K562 (cell line): Measurements from ENCODE around the gene JSRP1. TPM values are rescaled to one million over a fixed set of nuclear protein-coding genes. Genes with fewer than 3 reads are reported as not detected.
A peak's percentile ranks its signal among the peaks of the same experiment; 100 is the strongest.

Source experiments
- ATAC-seq: fragments of 200-7000 bp; cut with Tn5 transposase; 3 replicates; pipeline ENCODE4 v1.9.1; 2020; ENCODE audit warnings: moderate library complexity
- BruUV-seq: library from RNA; stranded (reverse); fragments of 400-500 nt; replicated peaks from 2 replicates; lab custom pipeline; 2021; lab: Mats Ljungman, UMichigan
- CTCF ChIA-PET: fragments of 300-600 bp; formaldehyde crosslinking; extraction: SDS; loops from one replicate; lab custom pipeline; 2021; ENCODE audit warnings: low intra/inter-chr PET ratio; lab: Yijun Ruan, JAX
- POLR2A ChIA-PET: fragments of 300-600, 350-650 bp; sonication (Branson Sonifier 250); formaldehyde crosslinking; extraction: SDS; loops from one replicate; lab custom pipeline; 2021; ENCODE audit warnings: antibody characterized with exemption, inconsistent platforms; lab: Yijun Ruan, JAX
- DNase-seq, 4 experiments: peaks; one replicate each; pipeline versions ENCODE4 v3.0.0 to v3.0.0-alpha.2; 2011 to 2018; ENCODE audit warnings: low spot score in 3 of 4, mixed read lengths in 3 of 4; ENCODE audit errors: extremely low read depth in 1 of 4
- FAIRE-seq: peaks from 2 replicates; lab custom pipeline; 2011; peaks lifted over from hg19 to GRCh38; lab: Jason Lieb, UNC
- H2AFZ ChIP-seq: 2 replicates; pipeline ENCODE4 v1.6.0; 2011; ENCODE audit warnings: low read depth, low read length, control low read depth, inconsistent platforms
- H3K27ac ChIP-seq: fragments of 200-600 bp; 3 replicates; pipeline ENCODE4 v1.8.0; 2011; ENCODE audit warnings: low read depth, mild to moderate bottlenecking, control low read depth, inconsistent platforms, low read length, moderate library complexity, mixed read lengths; ENCODE audit errors: extremely low read depth
- H3K27me3 ChIP-seq, 2 experiments: fragments of 300-600 bp in 1 of 2; 2 replicates in 1 of 2; 3 replicates in 1 of 2; pipeline versions ENCODE4 v1.6.0 to v1.8.0; 2011; ENCODE audit warnings: inconsistent platforms in 2 of 2, low read length in 2 of 2, mild to moderate bottlenecking in 1 of 2, mixed read lengths in 1 of 2, moderate library complexity in 1 of 2; ENCODE audit not compliant: control insufficient read depth in 2 of 2, insufficient read depth in 2 of 2
- H3K36me3 ChIP-seq: fragments of 300-600 bp; 3 replicates; pipeline ENCODE4 v1.8.0; 2011; ENCODE audit warnings: mild to moderate bottlenecking, low read length, inconsistent platforms; ENCODE audit not compliant: control insufficient read depth, insufficient read depth
- H3K4me1 ChIP-seq, 2 experiments: fragments of 200-600 bp in 1 of 2; replicated peaks in 1 of 2; 2 replicates in 1 of 2; 3 replicates in 1 of 2; pipeline versions ENCODE4 v1.5.1 to v1.8.0; 2011; ENCODE audit warnings: inconsistent platforms in 2 of 2, low read length in 2 of 2, mild to moderate bottlenecking in 1 of 2, mixed read lengths in 1 of 2, moderate library complexity in 1 of 2; ENCODE audit not compliant: control insufficient read depth in 2 of 2, insufficient read depth in 2 of 2
- H3K4me2 ChIP-seq: 2 replicates; pipeline ENCODE4 v1.6.1; 2011; ENCODE audit warnings: low read length, control low read depth, inconsistent platforms, mixed read lengths; ENCODE audit not compliant: insufficient read depth
- H3K4me3 ChIP-seq: fragments of 200-600 bp; sonication (generic), shearing (Covaris generic); 2 replicates; pipeline ENCODE4 v1.5.1; 2016; ENCODE audit warnings: control low read depth, inconsistent platforms
- H3K79me2 ChIP-seq: fragments of 200-600 bp; 3 replicates; pipeline ENCODE4 v1.8.0; 2011; ENCODE audit warnings: low read length, inconsistent platforms; ENCODE audit not compliant: control insufficient read depth, insufficient read depth
- H3K9ac ChIP-seq, 2 experiments: 2 replicates each; pipeline versions ENCODE4 v1.6.0 to v1.6.1; 2011; ENCODE audit warnings: low read depth in 2 of 2, low read length in 2 of 2, control low read depth in 1 of 2, inconsistent platforms in 1 of 2, mild to moderate bottlenecking in 1 of 2, mixed read lengths in 1 of 2; ENCODE audit not compliant: insufficient read depth in 1 of 2
- H3K9me1 ChIP-seq: one replicate; pipeline ENCODE4 v1.6.0; 2011; ENCODE audit warnings: inconsistent platforms, mild to moderate bottlenecking, low read length, moderate library complexity; ENCODE audit not compliant: control insufficient read depth, insufficient read depth
- H3K9me3 ChIP-seq: replicated peaks from 2 replicates; pipeline ENCODE4 v1.5.1; 2011; ENCODE audit warnings: low read depth, low read length, inconsistent platforms; ENCODE audit not compliant: control insufficient read depth, insufficient read depth
- H4K20me1 ChIP-seq: replicated peaks from 2 replicates; pipeline ENCODE4 v1.6.1; 2011; ENCODE audit warnings: low read length, inconsistent platforms, mixed read lengths; ENCODE audit not compliant: control insufficient read depth, insufficient read depth
- CHD1 ChIP-seq: fragments of 200-600 bp; sonication (generic); IDR thresholded peaks from one replicate; pipeline ENCODE4 v1.6.1; 2012; ENCODE audit warnings: mild to moderate bottlenecking, moderate library complexity, low read length, inconsistent platforms
- NCOA6 ChIP-seq: fragments of 450-650 bp; IDR thresholded peaks from 2 replicates; pipeline ENCODE4 v1.6.1; 2017; ENCODE audit warnings: mild to moderate bottlenecking
- POLR2AphosphoS5 ChIP-seq: IDR thresholded peaks from 2 replicates; pipeline ENCODE4 v1.6.1; 2011; ENCODE audit warnings: mild to moderate bottlenecking, low read depth, low read length, moderate library complexity; ENCODE audit not compliant: control insufficient read depth, insufficient read depth
- POLR2G ChIP-seq: fragments of 200-400 bp; formaldehyde crosslinking; IDR thresholded peaks from 2 replicates; pipeline ENCODE4 v1.6.1; 2017; ENCODE audit warnings: low read depth, mild to moderate bottlenecking, antibody characterized with exemption, low read length, moderate library complexity
- RBFOX2 ChIP-seq: fragments of 200-400 bp; formaldehyde crosslinking; IDR thresholded peaks from 2 replicates; pipeline ENCODE4 v1.6.1; 2017; ENCODE audit warnings: low read depth, mild to moderate bottlenecking, low read length, moderate library complexity
- TAF7 ChIP-seq: fragments of 450-650 bp; IDR thresholded peaks from 2 replicates; pipeline ENCODE4 v1.6.1; 2016; ENCODE audit warnings: missing genetic modification characterization, missing compliant biosample characterization
- ZBTB7A ChIP-seq: IDR thresholded peaks from 2 replicates; pipeline ENCODE4 v1.6.1; 2011; ENCODE audit warnings: low read depth, mild to moderate bottlenecking, low read length, moderate library complexity, borderline replicate concordance; ENCODE audit not compliant: control insufficient read depth
- ZKSCAN1 ChIP-seq: fragments of 150-350 bp; IDR thresholded peaks from 2 replicates; pipeline ENCODE4 v1.6.1; 2016; ENCODE audit warnings: low read depth, low read length
- ZNF41 ChIP-seq: fragments of 250-450 bp; sonication (Bioruptor Pico); conservative IDR thresholded peaks from 2 replicates; pipeline ENCODE4 v1.4.0; 2020; ENCODE audit warnings: mild to moderate bottlenecking
- WGBS: fragments of 100-300 bp; shearing (Covaris generic); methylation state at CpG from one replicate; pipeline ENCODE4 v1.1.6; 2016; ENCODE audit warnings: low coverage, mixed read lengths; ENCODE audit not compliant: insufficient coverage; ENCODE audit errors: missing lambda C conversion rate; 5-methylcytosine and 5-hydroxymethylcytosine counted together
- in situ Hi-C: fragments of 300-500 bp; cut with MboI; formaldehyde crosslinking; loops from 4 replicates; pipeline ENCODE4 v1.15.0; 2018; ENCODE audit warnings: inconsistent platforms, mixed read lengths
- intact Hi-C: fragments of 100-400 bp; cut with micrococcal nuclease; formaldehyde crosslinking; loops from 2 replicates; pipeline ENCODE4 v1.14.2; 2022
- polyA plus RNA-seq, 8 experiments: library from polyadenylated mRNA; depleted of rRNA in 4 of 8; stranded (reverse) in 5 of 8; unstranded in 3 of 8; fragments of >200 nt; fragmentation: Nextera tagmentation in 2 of 8; fragmentation: Illumina TruSeq in 1 of 8; extraction: Ambion mirVana in 2 of 8; extraction: Trizol in 1 of 8; gene quantifications; 2 replicates each; pipeline versions ENCODE4 v1.2.1 to v1.2.3, GENCODE V29; 2011 to 2014; ENCODE audit warnings: inconsistent platforms in 1 of 8, missing spikeins in 1 of 8
- total RNA-seq, 7 experiments: library from RNA; depleted of rRNA in 6 of 7; stranded (reverse); fragments of >200 nt in 6 of 7; fragmentation: Illumina TruSeq in 2 of 7; extraction: Trizol in 2 of 7; gene quantifications; 2 replicates each; pipeline versions ENCODE4 v1.2.1 to v1.2.3, GENCODE V29; 2011 to 2021; ENCODE audit warnings: low replicate concordance in 1 of 7

JSRP1 gene
- total and polyA plus RNA-seq, 9 of the 15 experiments (the other 6 are each of a cell fraction or from before 2014, with no cell fraction given) = 0.08 to 1.2 (median 0.51) TPM; not detected in 4

DNA sequence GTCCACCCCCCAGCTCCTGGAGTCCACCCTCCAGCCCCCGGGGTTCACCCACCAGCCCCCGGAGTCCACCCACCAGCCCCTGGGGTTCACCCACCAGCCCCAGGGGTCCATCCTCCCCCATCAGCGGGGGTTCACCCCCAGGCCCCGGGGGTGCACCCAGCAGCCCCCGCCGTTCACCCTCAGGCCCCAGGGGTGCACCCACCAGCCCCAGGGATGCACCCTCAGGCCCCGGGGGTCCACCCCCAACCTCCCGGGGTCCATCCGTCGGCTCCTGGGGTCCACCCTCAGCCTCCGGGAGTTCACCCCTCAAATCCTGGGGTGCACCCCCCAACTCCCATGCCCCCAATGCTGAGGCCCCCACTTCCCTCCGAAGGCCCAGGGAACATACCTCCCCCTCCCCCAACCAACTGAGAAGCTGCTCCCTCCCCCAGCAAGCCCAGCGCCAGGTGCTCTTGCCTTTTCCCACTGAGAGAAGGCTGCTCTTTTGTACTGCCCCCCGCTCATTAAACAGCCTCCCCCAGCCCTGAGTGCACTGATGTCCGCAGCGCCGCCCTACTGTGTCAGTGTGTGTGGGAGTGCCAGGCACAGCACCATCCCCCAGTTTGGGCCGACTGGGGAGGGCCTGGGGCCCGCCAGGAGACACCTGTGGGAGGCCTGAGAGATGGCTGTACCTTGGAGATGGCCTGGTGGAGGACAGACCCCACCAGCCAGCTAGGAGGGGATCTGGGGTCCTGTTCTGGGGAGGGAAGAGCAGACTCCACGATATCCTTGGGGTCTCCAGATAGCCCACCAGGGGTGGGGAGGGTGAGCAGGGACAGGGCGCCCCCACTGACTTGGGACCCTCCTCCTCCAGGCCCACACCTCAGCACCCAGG, 7.8 kb downstream of the JSRP1 start:
- ChIA-PET POLR2A (interaction anchor here (1.1 to 3.3 kb wide), 4 partner anchors 9 to 24 kb away, joined by 4 to 35 read pairs (median 13); no protein-coding TSS in a partner anchor), CTCF (no interaction called here)
- TSS peak; percentile 52 for BruUV-seq
- no peak overlapping the region for H3K4me2 ChIP-seq
- peaks cover 61% of the 10 kb centered on the region; the same call in 2 of the 3 replicates for H3K36me3 ChIP-seq
- no peak overlapping the region for H3K4me3 ChIP-seq
- TF ChIP-seq RBFOX2 (peak; percentile 28; the same call in 1 of the 2 replicates), TAF7 (tag) (no peak), CHD1 (no peak), POLR2G (peak; percentile 1; the same call in 1 of the 2 replicates), NCOA6 (no peak), ZBTB7A (peak; percentile 58; the same call in 1 of the 2 replicates), ZNF41 (CRISPR knock-in tag) (no peak), ZKSCAN1 (peak; percentile 68; the same call in 1 of the 2 replicates), POLR2AphosphoS5 (0 out of 2 replicates have a peak, but pooled peaks have one; percentile 5)
- peaks cover 9% of the 10 kb centered on the region for H3K79me2 ChIP-seq
- in situ Hi-C loops = no loop called here
- intact Hi-C loops = no loop called here
- 77% methylated on average over 6 of the region's 21 CpGs for WGBS
- H3K9me1 ChIP-seq = no peaks in the 10 kb centered on the region
- FAIRE-seq (no peak), DNase-seq (no peak), ATAC-seq (peak; percentile 25)
- no peaks in the 10 kb centered on the region for H3K9me3 ChIP-seq
- H2AFZ ChIP-seq = no peak overlapping the region
- H3K27ac ChIP-seq = no peak overlapping the region
- H3K27me3 ChIP-seq = no peaks in the 10 kb centered on the region
- H3K4me1 ChIP-seq = peaks cover 0 to 71% of the 10 kb centered on the region in 2 experiments; a peak in 2 of 5 replicates
- H4K20me1 ChIP-seq = peaks cover 2% of the 10 kb centered on the region; the same call in 1 of the 2 replicates
- H3K9ac ChIP-seq = no peak overlapping the region
